Daoy (cell line): Measurements from ENCODE around the gene HSPA2. TPM values are rescaled to one million over a fixed set of nuclear protein-coding genes. Genes with fewer than 3 reads are reported as not detected.
"Not testable (repeated sequence)": the region's sequence is repeated elsewhere in the genome, so short reads cannot be mapped to it uniquely, and the experiment has no call there.

Experiments
- DNase-seq: peaks from one replicate; pipeline ENCODE4 v3.0.0-alpha.2; 2015; ENCODE audit warnings: low read depth
- total RNA-seq: library from RNA; depleted of rRNA; stranded (reverse); fragments of >200 nt; shearing (Covaris generic); gene quantifications from 2 replicates; pipeline ENCODE4 v1.2.3, GENCODE V29; 2014; rRNA removed

The HSPA2 gene
- total RNA-seq, 1 experiment from 2014 or later = 6.1 TPM

GRCh38 chr14:64561631-64562030 lies 21.1 kb downstream of the HSPA2 start:
- DNase-seq = no peak

DNA sequence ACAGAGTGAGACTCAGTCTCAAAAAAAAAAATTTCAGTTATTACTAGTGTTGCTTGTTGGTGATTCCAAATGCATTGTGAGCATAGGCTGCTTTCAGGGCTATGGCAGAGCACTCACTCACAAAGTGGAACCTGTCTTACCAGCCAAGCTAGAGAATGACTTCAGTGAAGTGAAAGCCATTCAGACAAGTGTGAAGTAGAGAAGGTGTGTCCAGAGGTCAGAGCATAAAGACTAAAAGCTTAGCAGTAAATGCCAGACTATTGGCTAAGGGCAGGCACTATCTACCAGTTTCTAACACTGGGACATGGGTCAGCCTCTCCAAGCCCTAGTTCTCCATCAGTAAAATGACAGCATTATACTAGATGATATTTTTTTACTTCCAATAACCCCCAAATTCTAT lies 21.9 kb downstream of the HSPA2 start:
- DNase-seq = no peak

GRCh38 chr14:64563696-64564095 lies 23.2 kb downstream of the HSPA2 start:
- DNase-seq = no peak

DNA sequence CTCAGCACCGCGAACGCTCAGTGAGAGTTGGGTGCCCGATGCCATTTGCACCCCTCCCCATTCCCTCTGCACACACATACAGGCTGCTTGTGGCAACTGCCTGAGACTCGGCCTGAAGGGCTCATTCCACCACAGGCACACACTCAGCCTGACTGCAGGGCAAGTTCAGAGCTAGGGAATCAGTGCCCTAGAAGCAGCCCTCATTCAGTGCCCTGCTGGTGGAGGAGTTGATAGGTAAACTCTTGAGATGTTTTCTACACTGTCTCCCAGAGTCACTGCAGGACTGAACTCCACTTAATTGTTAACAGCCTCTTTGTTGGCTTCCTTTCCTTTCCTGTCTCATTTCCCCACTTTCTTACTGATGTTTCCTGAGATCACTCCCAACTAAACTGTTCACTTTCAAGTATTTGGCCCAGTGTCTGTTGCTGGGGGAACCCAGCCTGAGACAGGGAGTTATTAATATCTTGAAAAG lies 26.1 kb downstream of the HSPA2 start:
- no peak for DNase-seq

- peak; percentile 53 for DNase-seq
These were observed 28.6 kb downstream of the HSPA2 start for GRCh38 chr14:64569138-64569631.

GRCh38 chr14:64569646-64570045 lies 29.1 kb downstream of the HSPA2 start:
- DNase-seq = not testable (repeated sequence)

DNA sequence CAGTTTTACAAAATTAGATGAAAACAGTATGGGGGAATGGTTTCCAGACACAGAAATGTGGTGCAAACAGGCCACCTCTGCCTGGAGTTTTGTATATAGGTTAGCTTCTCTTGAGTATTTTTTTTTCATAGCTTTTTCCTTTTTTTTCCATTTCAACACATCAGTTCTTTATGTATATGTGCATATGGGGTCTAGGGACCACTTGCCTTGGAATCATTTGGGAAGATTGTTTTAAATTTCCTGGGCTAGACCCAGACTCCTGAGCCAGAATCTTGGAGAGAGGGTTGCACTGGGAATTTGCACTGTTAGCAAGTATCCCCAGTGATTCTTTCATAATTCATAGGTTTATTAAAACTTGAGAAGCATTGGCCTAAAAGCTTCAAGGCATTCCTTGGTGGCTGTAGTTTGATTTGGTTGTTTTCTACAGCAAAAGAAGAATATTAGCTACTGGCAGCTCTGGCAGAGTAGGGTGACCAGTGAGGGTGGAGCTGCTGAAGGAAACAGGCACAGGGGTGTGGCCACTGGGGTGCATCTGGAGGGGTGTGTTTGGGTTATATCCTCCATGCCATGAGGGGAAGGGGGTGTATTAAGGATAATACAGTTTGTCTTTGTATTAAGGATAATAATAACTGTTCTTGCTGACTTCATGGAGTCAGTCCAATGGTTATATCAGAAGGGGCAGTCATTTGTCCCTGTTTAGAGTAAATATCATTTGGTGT lies 32.0 kb downstream of the HSPA2 start:
- DNase-seq = no peak

DNA sequence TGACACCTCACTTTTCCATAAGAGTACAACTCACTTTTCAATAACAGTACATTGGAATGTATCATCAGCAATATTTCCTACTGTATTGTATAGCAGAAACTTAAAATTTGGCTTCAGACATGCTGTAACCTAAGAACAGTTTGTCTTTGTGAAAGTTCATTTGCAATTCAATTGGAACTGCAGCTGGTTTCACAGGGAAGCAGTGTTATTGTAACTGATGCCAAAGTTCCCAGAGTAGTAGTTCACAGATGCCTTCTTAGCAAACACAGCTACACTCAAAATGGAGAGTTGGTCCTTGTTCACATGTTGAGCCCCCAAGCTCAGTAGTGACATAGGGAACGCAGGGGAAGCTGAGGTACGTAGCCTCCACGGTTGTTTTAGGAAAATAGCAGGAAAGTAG lies 32.6 kb downstream of the HSPA2 start:
- no peak for DNase-seq

- DNase-seq = no peak
These were observed 34.0 kb downstream of the HSPA2 start for GRCh38 chr14:64574371-64575107.

- no peak for DNase-seq
These were observed 36.7 kb downstream of the HSPA2 start for GRCh38 chr14:64577211-64577610.

GRCh38 chr14:64580467-64580866 lies 39.9 kb downstream of the HSPA2 start:
- no peak for DNase-seq

- no peak for DNase-seq
These were observed 40.8 kb downstream of the HSPA2 start for GRCh38 chr14:64581363-64581762.

- DNase-seq = no peak
These were observed 41.3 kb downstream of the HSPA2 start for GRCh38 chr14:64581817-64582216.

- no peak for DNase-seq
These were observed 43.6 kb downstream of the HSPA2 start for GRCh38 chr14:64584190-64584589.

GRCh38 chr14:64591809-64592208 lies 51.3 kb downstream of the HSPA2 start:
- no peak for DNase-seq

Other genes with a start within 250 kb of the HSPA2 start
- 0.74 TPM in 1 of 2 replicates, not detected in the other for gene ESR2, start 246.4 kb upstream of the HSPA2 start, total RNA-seq
- gene MTHFD1, start 152.4 kb upstream of the HSPA2 start, total RNA-seq = 50.9 and 63.7 TPM in 2 replicates
- 1.6 and 2.9 TPM in 2 replicates for gene AKAP5, start 75.2 kb upstream of the HSPA2 start, total RNA-seq
- 2.0 and 2.8 TPM in 2 replicates for gene ZBTB25, start 36.9 kb upstream of the HSPA2 start, total RNA-seq
- gene ZBTB1, start 36.0 kb upstream of the HSPA2 start, total RNA-seq = 31.3 and 47.0 TPM in 2 replicates
- gene PPP1R36, start 9.2 kb downstream of the HSPA2 start, total RNA-seq = 0.18 and 0.63 TPM in 2 replicates
- 21.8 and 30.9 TPM in 2 replicates for gene PLEKHG3, start 163.7 kb downstream of the HSPA2 start, total RNA-seq